ENCODE measurements around the gene PLCB1.

The PLCB1 gene

GRCh38 chr20:8133310-8133768 lies 1.3 kb downstream of the PLCB1 start:
- Histone ChIP-seq H3K4me2 (ENCODE audit: low read length) (no peak overlapping the region), H3K9me2 (replicated peaks; ENCODE audit: control insufficient read depth, low read length) (no peaks in the 10 kb centered on the region), H3F3A (ENCODE audit: control insufficient read depth, insufficient read depth) (no peaks in the 10 kb centered on the region), H3K27ac (ENCODE audit: low read depth, low read length) (no peak overlapping the region), H3K79me2 (ENCODE audit: control insufficient read depth, low read length) (no peaks in the 10 kb centered on the region), H3K9me3 (ENCODE audit: control insufficient read depth, insufficient read depth, low read length) (no peaks in the 10 kb centered on the region), H3K27me3 (ENCODE audit: control insufficient read depth, low read length) (peaks cover 16% of the 10 kb centered on the region), H3K36me3 (ENCODE audit: control insufficient read depth, low read length) (no peaks in the 10 kb centered on the region), H4K20me1 (ENCODE audit: control insufficient read depth, insufficient read depth, low read depth, low read length) (no peaks in the 10 kb centered on the region), H3K4me1 (ENCODE audit: control insufficient read depth, low read length) (no peaks in the 10 kb centered on the region), H3K4me3 (ENCODE audit: low read length) (no peak overlapping the region)
- TF ChIP-seq EZH2phosphoT487 (IDR thresholded peaks at IDR 0.05; ENCODE audit: borderline replicate concordance, low read length) = no peak
- TF ChIP-seq, protein P1, sequence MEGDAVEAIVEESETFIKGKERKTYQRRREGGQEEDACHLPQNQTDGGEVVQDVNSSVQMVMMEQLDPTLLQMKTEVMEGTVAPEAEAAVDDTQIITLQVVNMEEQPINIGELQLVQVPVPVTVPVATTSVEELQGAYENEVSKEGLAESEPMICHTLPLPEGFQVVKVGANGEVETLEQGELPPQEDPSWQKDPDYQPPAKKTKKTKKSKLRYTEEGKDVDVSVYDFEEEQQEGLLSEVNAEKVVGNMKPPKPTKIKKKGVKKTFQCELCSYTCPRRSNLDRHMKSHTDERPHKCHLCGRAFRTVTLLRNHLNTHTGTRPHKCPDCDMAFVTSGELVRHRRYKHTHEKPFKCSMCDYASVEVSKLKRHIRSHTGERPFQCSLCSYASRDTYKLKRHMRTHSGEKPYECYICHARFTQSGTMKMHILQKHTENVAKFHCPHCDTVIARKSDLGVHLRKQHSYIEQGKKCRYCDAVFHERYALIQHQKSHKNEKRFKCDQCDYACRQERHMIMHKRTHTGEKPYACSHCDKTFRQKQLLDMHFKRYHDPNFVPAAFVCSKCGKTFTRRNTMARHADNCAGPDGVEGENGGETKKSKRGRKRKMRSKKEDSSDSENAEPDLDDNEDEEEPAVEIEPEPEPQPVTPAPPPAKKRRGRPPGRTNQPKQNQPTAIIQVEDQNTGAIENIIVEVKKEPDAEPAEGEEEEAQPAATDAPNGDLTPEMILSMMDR (IDR thresholded peaks at IDR 0.05; ENCODE audit: low read depth, low read length, poor library complexity, severe bottlenecking) = no peak

GRCh38 chr20:8133851-8134451 lies 1.9 kb downstream of the PLCB1 start:
- Histone ChIP-seq H3K4me2 (ENCODE audit: low read length) (no peak overlapping the region), H3K27ac (ENCODE audit: low read depth, low read length) (no peak overlapping the region), H3K4me1 (ENCODE audit: control insufficient read depth, low read length) (no peaks in the 10 kb centered on the region), H3K4me3 (ENCODE audit: low read length) (no peak overlapping the region), H3K79me2 (ENCODE audit: control insufficient read depth, low read length) (no peaks in the 10 kb centered on the region), H3K27me3 (ENCODE audit: control insufficient read depth, low read length) (peaks cover 16% of the 10 kb centered on the region), H3F3A (ENCODE audit: control insufficient read depth, insufficient read depth) (no peaks in the 10 kb centered on the region), H3K36me3 (ENCODE audit: control insufficient read depth, low read length) (no peaks in the 10 kb centered on the region), H3K9me2 (replicated peaks; ENCODE audit: control insufficient read depth, low read length) (no peaks in the 10 kb centered on the region), H3K9me3 (ENCODE audit: control insufficient read depth, insufficient read depth, low read length) (no peaks in the 10 kb centered on the region), H4K20me1 (ENCODE audit: control insufficient read depth, insufficient read depth, low read depth, low read length) (no peaks in the 10 kb centered on the region)
- no peak for TF ChIP-seq EZH2phosphoT487 (IDR thresholded peaks at IDR 0.05; ENCODE audit: borderline replicate concordance, low read length)
- TF ChIP-seq, protein P1 (IDR thresholded peaks at IDR 0.05; ENCODE audit: low read depth, low read length, poor library complexity, severe bottlenecking) = no peak

- no peaks in the 10 kb centered on the region for H3K36me3 ChIP-seq (ENCODE audit: control insufficient read depth, low read length)
- no peaks in the 10 kb centered on the region for H4K20me1 ChIP-seq (ENCODE audit: control insufficient read depth, insufficient read depth, low read depth, low read length)
- no peaks in the 10 kb centered on the region for H3F3A ChIP-seq (ENCODE audit: control insufficient read depth, insufficient read depth)
- no peaks in the 10 kb centered on the region for H3K4me1 ChIP-seq (ENCODE audit: control insufficient read depth, low read length)
- H3K4me2 ChIP-seq (ENCODE audit: low read length) = no peak overlapping the region
- H3K9me2 ChIP-seq (replicated peaks; ENCODE audit: control insufficient read depth, low read length) = no peaks in the 10 kb centered on the region
- no peaks in the 10 kb centered on the region for H3K79me2 ChIP-seq (ENCODE audit: control insufficient read depth, low read length)
- TF ChIP-seq, protein P1 (IDR thresholded peaks at IDR 0.05; ENCODE audit: low read depth, low read length, poor library complexity, severe bottlenecking) = no peak
- no peak for TF ChIP-seq EZH2phosphoT487 (IDR thresholded peaks at IDR 0.05; ENCODE audit: borderline replicate concordance, low read length)
- no peak overlapping the region for H3K4me3 ChIP-seq (ENCODE audit: low read length)
- H3K27me3 ChIP-seq (ENCODE audit: control insufficient read depth, low read length) = 0 out of 2 replicates have a peak, but pooled peaks cover 1% of the 10 kb centered on the region
- no peaks in the 10 kb centered on the region for H3K9me3 ChIP-seq (ENCODE audit: control insufficient read depth, insufficient read depth, low read length)
- no peak overlapping the region for H3K27ac ChIP-seq (ENCODE audit: low read depth, low read length)
Observed at GRCh38 chr20:8139899-8140298, 7.8 kb downstream of the PLCB1 start.
